GM11168 (cell line): ENCODE data around the gene TSHZ1.

Experiments
- in situ Hi-C: fragments of 300-500 bp; cut with MboI; formaldehyde crosslinking; loops from one replicate; pipeline ENCODE4 v1.12.0; 2022; ENCODE audit warnings: low sequenced_read_pairs; ENCODE audit not compliant: unreplicated experiment

The TSHZ1 gene

DNA sequence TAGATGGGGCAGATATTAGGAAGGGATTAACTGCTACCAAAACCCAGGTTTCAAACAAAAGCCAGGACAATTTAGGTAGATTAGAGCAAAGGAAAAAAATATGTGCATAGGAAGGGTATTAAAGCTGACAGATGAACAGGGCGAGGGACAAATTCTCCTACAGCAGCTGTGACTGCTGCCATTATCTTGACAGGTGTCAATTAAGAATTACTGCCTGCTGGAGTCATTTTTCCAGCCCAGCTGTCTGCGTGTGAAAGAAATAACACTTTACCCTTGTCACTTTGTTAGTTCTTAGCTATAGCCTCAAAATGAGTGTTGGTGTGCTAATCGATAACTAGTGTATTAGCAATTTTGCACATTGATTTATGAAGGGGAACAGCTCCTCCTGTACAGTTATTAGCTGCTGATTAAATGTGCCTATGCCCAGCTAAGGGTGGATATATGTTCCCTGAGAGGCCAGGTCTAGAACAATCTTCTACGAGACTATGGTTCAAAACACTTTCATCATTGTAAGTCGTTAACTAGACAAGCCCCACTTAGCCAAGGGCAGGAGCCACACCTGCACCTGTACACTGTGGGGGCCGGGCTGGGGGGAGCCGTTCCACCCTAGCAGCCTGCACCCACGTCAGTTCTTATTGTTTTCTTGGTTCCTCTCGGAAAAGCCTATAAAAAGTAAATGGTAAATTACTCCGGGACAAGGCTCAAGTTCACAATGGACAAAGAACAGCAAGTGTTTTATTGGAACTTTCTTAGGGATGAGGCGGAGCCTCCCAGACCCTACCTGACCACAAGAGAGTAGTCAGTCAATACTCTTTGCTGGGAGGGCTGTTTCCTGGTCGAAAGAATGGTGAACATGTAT lies 7.7 kb downstream of the TSHZ1 start:
- in situ Hi-C loops: no loop called here

DNA sequence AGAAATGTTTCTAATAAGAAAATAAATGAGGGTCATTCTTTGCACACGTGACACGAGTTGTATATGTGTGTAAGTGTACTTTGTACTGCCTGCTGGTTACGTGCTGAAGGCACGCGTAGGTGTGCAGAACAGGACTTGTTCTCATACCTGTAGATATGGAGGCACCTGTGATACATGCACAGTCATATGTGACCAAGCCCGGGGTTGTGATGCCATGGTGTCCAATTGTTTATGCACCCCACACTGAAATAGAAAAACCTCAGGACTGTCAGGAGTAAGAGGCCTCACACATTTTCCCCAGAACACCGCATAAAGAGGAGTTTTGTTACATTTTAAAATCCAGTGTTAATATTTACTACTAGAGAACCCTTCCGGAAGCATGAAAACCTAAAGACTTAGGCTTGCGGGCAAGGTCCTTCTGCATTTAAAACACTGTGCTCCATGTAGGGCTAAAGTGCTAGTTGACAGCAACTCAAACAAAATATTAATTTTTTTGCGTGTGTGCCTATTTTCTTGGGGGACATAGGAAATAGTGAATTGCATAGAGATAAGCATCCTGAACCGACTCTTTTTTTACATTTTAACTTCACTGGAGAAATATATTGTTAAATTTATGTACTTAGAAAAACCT lies 9.3 kb downstream of the TSHZ1 start:
- in situ Hi-C loops: no loop called here

DNA sequence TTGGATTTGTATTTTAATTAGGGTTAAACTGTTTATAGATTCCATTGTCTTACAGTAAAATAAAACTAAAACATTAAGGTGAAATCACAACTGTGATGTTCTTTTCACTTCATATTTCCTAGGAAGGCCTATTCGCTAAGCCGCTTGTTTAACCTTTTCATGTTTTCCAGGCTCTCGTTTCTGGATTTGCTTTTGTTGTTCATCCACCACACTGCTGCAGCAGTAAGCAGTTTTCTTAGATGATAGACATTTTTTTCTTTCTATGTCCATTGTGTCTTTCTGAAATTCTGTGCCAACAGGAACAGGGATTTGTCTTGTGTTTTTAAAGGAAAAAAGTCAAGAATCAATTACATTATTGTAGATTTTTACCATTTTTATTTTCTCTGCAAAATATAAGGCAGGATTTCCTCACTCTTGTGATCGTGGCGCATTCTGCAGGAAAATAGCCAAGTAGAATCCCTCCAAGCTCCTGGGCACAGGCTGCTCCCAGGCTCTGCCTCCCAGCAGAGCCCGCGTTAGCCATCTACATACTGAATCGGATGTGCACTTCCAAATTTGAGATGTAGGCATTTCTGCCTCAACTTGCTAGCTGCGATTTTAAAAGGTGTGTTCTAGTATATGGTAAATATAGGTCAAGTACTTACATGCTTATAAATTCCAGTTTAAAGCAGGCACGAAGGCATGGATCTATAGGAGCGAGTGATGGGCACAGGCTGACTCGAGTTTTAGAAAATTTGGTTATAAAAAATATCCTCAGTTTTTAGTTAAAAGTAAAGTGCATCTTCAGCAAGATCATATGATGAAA lies 10.2 kb downstream of the TSHZ1 start:
- in situ Hi-C loops: no loop called here

DNA sequence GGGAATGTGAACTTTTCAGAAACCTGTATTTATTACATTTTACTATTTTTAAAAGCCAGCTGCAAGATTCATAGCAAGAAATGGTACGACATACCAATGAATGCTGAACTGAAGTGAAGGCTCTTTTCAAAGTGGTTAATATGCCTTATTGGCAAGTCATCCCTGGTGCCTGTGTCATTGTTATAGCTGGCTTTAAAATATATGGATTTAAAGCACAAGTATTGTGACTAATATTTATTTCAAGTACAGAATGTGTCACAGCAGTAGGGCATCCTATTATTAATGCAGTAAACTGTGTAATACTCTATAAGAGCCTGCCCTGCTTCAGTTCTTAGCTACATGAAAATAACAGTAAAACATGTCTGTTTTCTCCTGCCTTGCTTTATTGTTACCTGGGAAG lies 10.8 kb downstream of the TSHZ1 start:
- in situ Hi-C loops: no loop called here

DNA sequence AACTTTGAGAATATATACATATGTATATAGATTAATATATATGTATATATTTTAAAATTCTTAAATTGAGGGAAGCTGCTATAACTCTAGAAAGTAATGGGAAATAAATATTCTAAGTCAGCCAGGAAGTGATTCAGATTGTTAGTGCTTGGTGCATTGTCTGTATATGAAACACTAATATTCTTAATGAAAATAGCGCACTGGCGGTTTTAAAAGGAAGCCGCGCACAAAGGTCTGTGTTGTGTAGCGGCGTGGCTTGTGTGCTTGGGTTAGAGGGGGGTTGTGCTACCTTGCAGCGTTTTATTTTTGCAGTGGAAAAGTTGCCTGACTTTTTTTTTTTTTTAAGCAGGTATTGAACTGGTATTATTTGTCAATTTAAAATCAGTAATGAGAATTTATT lies 11.3 kb downstream of the TSHZ1 start:
- in situ Hi-C loops: no loop called here

DNA sequence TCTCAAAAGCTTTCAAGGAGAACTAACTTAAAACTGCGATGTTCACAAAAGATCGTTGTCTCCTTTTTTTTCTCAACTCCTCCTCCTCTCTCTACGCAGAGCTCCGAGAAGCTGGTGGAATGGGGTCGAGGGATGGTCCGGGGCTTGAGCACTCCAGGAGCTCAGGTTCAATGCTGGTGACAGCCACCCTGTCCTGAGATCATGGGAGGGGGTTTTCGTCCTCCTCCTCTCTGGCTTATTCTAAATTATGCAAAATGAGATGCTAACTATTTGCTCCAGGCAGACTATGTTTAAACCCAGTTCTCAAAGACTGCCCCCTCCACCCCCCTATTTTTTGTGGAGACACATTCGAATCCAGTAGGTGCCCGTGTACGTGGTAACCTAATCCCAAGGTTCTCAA lies 11.8 kb downstream of the TSHZ1 start:
- in situ Hi-C loops: no loop called here

DNA sequence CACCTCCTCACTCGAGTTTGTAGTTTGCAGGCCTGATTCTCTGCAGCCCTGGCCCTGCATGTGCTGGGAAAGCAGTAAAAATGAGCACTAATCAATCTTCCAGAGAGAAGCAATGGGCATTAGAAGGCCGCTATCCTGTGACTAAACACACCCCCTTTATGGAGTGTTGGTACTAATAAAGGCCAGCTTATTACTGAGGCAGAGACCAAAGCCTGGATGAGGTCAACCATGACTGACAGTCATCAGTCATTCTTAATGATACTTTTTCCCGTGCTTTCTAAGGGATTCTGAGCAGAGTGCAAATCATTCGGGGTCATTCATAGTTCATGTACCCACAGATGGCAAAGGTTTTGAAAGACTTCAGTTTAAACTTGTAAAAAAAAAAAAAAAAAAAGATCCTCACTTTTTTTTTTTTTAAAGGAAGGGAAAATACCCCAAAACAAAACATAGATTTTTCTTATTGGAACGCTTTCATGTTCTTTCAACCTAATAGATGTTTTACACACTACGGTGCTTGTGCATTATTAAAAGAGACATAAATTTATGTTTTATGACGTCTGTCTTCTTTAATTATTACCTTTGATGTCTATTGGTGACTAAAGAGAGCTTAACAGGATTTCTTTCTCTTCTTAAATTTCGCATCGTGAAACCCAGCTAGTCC lies 13.2 kb downstream of the TSHZ1 start:
- in situ Hi-C loops: no loop called here

DNA sequence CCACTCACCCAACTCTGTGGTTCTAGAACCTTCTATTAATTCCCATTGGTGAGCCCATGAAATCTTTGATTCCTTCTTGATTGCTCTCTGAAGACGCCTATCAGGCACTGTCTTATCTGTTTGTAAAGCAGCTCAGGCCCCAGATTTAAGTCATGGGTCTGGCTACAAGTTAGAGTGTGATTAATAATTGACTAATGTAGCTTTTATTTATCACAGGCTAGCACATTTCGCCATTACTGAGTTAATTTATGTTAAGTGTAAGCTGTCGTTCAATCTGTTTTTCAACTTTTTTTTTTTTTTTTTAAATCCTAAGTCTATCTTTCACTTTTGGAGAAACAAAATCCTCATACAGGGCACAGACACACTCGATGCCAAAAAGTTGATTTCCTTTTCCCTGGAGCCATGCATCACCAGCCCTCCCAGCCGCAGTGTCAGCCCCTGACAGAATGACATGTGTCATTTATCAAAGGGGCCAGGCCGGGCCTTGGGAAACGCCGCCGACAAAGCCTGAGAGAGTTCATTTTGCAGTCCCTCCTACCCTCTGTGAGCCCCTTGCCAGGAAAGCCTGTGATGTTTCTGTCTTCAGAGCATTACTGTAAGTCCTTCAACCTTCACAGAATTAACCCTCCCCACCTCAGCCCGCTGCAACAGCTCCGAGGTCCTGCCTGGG lies 15.8 kb downstream of the TSHZ1 start:
- in situ Hi-C loops: no loop called here

DNA sequence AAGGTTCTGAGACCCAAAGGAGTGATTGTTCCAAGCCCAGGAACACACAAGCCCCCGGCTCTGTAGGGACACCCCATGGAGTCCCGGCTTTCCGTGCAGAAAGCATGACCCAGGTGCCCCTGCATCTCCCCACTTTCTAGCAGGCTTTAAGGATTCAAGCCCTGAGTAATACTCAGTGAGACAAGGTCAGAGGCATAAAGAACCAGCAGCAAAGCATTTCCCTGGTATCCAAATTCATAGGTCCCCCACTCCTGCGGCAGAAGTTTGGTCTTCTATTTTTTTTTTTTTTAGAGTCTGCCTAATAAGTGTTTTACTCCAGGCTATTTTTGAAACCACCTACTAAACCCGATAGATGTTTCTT lies 16.3 kb downstream of the TSHZ1 start:
- in situ Hi-C loops: no loop called here

DNA sequence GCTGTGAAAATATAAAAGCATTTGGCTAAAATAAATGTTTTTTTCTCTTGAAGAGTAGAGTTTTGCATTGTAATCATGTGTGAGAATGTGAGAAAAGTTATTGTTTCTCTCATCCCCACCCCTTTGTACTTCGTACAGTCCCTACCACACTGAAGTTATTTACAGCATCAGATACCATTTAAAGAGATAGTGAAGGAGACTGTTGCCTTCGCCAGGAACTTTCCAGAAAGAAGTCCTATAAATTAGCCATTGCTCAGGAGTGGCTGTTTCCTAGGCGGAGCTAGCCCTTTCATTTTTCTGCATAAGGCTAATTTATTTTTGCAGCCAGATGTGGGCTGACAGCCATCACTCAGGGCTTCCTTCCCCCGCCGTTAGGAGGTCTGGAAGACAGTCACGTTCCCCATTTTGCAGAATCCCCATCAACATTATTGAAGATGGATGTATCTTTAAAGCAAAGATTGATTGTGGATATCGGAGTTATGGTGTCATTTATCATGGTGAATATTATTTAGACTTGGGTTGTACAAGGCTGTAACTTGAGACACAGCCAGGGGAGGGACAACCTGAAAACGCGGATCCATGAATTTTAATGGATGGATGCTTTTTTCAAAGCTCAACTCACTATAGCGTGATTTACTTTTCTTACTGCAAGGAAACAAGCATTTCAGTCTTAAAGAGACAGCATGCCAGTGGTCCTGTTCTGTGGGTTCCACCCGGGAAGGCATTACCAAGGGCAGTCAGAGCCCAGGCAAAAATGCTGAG lies 17.1 kb downstream of the TSHZ1 start:
- in situ Hi-C loops: no loop called here

DNA sequence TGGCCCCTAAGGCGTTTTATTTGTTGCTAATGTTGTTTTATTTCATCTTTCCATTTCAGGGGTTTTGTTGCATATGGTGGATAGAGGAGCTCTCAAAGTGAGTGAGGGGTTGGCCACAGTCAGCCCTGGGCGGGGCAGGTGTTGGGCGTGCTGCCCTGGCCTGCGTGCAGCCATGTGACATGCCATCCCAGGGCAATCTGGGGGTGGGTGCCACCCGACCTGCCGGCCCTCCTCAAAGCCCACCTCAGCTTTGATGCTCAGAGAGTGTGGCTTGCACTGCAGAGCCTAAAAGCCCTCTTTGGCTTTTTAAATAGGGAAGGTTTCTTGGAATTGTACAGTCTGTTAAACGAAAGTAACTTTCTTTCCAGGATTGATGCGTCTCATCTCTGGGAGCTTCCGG lies 18.4 kb downstream of the TSHZ1 start:
- in situ Hi-C loops: no loop called here

DNA sequence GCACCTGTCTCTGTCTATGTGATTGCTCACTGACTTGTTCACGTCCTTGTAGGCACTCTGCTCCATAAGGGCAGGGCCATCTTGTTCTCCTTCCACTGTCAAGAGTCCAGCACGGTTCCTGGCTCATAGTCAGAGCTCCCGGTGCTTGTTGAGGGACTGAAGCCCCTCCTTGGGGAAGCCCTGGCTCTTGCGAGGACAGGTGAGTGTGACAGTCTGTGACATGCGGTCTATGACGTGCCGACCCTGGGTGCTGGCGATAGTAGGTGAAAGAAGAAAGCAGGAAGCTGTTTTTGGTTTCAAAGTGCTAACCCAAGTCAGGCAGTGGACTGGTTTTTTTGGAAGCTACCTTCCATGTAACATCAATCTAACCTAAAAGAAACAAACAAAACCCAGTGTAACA lies 18.8 kb downstream of the TSHZ1 start:
- in situ Hi-C loops: no loop called here

DNA sequence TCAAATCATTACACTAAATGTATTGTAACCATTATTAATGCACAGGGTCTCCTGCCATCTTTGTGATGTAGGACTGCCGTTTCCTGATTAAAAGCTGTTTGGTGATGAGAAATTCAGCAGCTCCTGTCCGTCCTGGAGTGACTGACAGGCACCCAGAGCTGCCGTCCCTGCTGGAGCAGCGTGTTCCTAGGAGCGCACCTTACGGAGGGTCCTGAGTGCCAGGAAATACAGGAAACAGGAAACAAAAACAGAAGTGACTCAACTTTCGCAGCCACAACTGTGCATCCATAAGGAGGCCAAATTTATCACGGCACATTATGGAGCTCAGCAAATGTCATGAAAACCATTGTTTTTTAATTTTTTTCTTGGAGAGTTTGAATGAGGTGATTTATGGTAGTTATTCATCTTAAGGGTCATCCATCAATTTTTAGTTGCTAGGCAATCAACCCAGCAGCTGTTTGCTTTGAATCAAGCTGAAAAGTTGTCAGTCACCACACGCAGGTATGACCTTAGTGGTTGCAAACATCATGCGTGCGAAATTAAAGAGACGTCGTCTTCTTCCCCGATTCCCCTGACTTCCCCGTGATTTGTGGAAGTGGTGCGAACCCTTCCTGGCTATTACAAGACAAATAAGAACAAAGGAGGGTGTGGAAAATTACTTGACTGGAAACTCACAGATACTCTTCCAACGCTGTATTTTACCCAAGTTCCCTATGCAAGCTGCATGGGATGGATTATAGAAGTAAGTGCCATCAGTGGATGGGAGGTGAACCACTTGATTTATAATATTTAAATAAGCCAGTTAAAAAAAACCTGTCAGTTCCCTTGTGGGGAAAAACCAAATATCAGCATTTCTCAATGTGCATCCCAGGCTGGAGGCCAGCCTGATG lies 19.8 kb downstream of the TSHZ1 start:
- in situ Hi-C loops: no loop called here

DNA sequence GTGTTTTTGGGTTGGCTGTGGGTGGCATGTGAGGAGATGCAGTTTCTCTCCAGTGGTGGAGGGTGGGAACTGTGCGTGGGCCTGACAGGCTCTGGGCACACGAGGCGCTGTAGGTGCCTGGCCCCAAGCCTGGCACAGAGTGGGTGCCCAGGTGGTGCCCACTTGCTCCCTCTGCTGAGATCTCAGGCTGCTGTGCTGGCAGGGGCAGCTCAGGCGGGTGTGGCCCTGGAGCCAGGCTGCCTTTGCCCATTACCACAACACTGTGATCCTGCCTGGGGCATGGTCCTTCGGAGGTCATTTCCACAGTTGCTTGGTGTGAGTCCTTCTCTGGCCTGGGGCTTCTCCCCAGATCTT lies 20.4 kb downstream of the TSHZ1 start:
- in situ Hi-C loops: no loop called here

DNA sequence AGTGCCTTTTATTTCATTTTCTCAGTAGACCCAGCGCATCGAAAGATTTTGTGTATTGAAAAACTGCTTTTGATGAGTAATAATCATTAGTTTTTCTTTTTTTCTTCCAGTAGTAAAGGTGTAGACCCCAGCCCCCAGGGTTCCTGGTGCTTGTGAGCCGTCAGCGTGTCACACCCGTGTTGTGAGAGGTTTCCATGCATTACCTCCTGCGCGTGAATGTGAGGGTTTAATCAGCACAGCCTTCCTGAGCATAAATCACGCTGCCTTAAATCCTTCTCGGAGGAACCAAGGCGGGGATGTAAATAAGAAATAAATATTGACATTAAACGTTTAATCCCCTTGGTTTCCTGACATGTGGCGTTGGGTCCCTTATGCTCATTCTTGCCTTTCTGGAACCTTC lies 24.3 kb downstream of the TSHZ1 start:
- in situ Hi-C loops: no loop called here

DNA sequence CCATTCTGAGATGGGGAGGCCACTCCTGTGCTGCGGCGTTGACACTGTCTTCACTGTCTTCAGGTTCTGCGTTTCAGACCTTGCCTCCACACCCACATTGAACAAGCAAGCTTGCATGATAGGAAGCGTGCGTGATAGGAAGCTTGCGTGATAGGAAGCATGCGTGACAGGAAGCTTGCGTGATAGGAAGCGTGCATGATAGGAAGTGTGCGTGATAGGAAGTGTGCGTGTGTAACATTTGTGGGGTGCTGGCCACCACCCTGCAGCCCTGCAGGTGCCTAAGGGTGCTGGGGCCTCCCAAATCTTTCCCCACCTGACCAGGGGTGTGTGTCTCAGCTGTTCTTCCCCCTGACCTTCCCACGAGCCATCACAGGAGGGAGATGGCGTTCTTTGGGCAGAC lies 25.3 kb downstream of the TSHZ1 start:
- in situ Hi-C loops: no loop called here

DNA sequence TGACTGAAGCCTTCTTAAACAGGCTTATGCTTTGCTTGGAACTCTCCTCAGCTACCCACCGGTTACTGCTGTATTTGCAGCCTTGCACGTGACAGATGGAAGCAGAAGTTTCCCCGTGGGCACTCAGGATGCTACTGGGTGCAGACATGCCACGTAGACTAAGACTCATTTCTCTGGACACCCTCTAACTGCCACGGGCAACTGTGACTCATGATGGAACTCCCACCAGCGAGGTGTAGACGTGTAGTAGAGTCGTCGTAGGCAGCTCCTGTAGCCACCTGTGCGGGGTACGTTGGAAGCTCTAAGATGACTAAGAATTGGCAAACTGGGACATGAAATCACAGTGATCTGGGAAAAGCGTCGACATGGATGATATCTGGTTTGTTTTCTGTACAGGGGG lies 27.5 kb downstream of the TSHZ1 start:
- in situ Hi-C loops: no loop called here

DNA sequence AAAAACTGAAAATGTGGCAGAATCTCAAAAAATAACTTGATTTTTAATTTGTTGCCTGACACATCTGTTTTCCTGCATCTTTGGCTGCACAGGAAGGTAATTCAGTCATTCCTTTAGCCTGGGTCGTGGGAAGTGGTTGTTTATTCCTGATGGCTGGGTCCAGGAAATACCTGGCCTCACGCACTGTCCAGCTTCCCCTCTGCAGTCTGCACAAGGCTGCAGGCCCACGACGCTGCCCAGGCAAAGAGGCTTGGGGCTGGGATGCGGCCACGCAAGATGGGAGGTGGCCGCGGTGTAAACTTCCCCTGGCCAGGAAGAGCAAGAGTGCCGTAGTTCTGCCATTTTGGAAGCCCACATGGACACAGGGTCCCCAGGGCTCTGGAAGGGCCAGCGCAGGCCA lies 28.2 kb downstream of the TSHZ1 start:
- in situ Hi-C loops: no loop called here

DNA sequence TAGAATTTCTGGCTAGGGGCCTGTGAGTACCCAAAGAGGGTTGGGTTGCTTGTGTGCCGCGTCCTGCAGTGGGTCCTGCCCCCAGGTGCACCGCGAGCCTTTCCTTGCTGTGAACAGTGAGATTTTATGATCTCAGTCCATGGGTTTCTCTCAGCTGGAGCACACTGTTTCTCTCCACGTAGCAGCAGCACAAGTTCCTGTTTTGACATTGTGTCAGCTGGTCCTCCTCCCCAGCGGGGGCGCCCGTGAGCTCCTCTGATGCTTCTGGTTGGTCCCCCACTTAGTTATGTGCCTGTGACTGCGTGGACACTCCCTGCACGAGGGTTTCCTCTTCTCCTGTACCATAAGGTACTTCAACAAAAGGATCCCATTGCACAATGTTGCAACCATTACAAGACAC lies 29.8 kb downstream of the TSHZ1 start:
- in situ Hi-C loops: no loop called here
